ENCODE results near the gene GFI1B. TPM values are rescaled to one million over a fixed set of nuclear protein-coding genes. Genes with fewer than 3 reads are reported as not detected.

The GFI1B gene
- total RNA-seq, 1 experiment from 2014 or later: not detected

DNA sequence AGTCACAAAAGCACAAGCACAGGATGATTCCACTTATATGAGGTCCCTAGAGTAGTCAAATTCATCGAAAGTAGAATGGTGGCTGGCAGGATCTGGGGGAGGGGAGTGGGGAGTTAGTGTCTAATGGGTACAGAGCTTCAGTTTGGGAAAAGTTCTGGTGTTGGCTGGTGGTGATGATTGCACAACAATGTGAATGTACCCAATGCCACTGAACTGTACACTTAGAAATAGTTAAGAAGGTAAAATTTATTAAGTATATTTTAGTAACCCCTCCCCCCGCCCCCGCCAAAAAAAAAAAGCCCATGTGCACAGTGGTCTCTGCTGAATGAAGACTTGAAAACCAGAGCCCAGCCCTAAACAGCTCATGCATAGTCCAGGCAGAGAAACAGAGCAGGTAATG, 27.5 kb downstream of the GFI1B start:
- Histone ChIP-seq H4K20me1 (ENCODE audit: insufficient read depth) (no peaks in the 10 kb centered on the region), H3K4me3 (no peak overlapping the region), H3K36me3 (ENCODE audit: low read depth) (no peaks in the 10 kb centered on the region), H3K9me2 (ENCODE audit: insufficient read depth) (no peaks in the 10 kb centered on the region), H3K4me1 (replicated peaks; ENCODE audit: insufficient read depth) (no peaks in the 10 kb centered on the region), H3K27ac (no peak overlapping the region), H3K4me2 (no peak overlapping the region), H3K27me3 (ENCODE audit: insufficient read depth, low read depth) (peaks cover 87% of the 10 kb centered on the region), H3F3A (ENCODE audit: insufficient read depth, low read depth) (no peaks in the 10 kb centered on the region), H2AFZ (no peak overlapping the region), H3K79me2 (ENCODE audit: low read depth) (no peaks in the 10 kb centered on the region), H3K9me3 (ENCODE audit: insufficient read depth, low read depth) (no peaks in the 10 kb centered on the region)
- TF ChIP-seq, protein P1, sequence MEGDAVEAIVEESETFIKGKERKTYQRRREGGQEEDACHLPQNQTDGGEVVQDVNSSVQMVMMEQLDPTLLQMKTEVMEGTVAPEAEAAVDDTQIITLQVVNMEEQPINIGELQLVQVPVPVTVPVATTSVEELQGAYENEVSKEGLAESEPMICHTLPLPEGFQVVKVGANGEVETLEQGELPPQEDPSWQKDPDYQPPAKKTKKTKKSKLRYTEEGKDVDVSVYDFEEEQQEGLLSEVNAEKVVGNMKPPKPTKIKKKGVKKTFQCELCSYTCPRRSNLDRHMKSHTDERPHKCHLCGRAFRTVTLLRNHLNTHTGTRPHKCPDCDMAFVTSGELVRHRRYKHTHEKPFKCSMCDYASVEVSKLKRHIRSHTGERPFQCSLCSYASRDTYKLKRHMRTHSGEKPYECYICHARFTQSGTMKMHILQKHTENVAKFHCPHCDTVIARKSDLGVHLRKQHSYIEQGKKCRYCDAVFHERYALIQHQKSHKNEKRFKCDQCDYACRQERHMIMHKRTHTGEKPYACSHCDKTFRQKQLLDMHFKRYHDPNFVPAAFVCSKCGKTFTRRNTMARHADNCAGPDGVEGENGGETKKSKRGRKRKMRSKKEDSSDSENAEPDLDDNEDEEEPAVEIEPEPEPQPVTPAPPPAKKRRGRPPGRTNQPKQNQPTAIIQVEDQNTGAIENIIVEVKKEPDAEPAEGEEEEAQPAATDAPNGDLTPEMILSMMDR (conservative IDR thresholded peaks at IDR 0.05): no peak
- TF ChIP-seq EZH2 (IDR thresholded peaks at IDR 0.05; ENCODE audit: low read depth): no peak
- no peak for DNase-seq
- ChIA-PET CTCF (interaction anchor here (1.1 kb wide), 1 partner anchor 16 kb away, joined by 3 read pairs; no protein-coding TSS in a partner anchor), POLR2A (ENCODE audit: unreplicated experiment) (interaction anchor here (0.6 kb wide), 1 partner anchor 20 kb away, joined by 9 read pairs; no protein-coding TSS in a partner anchor)
- no TSS peak for BruUV-seq (replicated peaks)
- intact Hi-C loops (cut with micrococcal nuclease; ENCODE audit: unreplicated experiment): no loop called here

- no TSS peak for BruUV-seq (replicated peaks)
- no peaks in the 10 kb centered on the region for H3F3A ChIP-seq (ENCODE audit: insufficient read depth, low read depth)
- H3K9me3 ChIP-seq (ENCODE audit: insufficient read depth, low read depth): no peaks in the 10 kb centered on the region
- CTCF ChIA-PET: interaction anchor here (0.6 kb wide), 1 partner anchor 15 kb away, joined by 3 read pairs; no protein-coding TSS in a partner anchor
- no peak overlapping the region for H3K27ac ChIP-seq
- no peak for TF ChIP-seq EZH2 (IDR thresholded peaks at IDR 0.05; ENCODE audit: low read depth)
- TF ChIP-seq, protein P1 (conservative IDR thresholded peaks at IDR 0.05): no peak
- H3K79me2 ChIP-seq (ENCODE audit: low read depth): no peaks in the 10 kb centered on the region
- H3K9me2 ChIP-seq (ENCODE audit: insufficient read depth): no peaks in the 10 kb centered on the region
- H3K4me1 ChIP-seq (replicated peaks; ENCODE audit: insufficient read depth): no peaks in the 10 kb centered on the region
- H3K36me3 ChIP-seq (ENCODE audit: low read depth): no peaks in the 10 kb centered on the region
- peaks cover 88% of the 10 kb centered on the region for H3K27me3 ChIP-seq (ENCODE audit: insufficient read depth, low read depth)
- POLR2A ChIA-PET (ENCODE audit: unreplicated experiment): no interaction called here
- H2AFZ ChIP-seq: no peak overlapping the region
- DNase-seq: no peak
- no peaks in the 10 kb centered on the region for H4K20me1 ChIP-seq (ENCODE audit: insufficient read depth)
- H3K4me3 ChIP-seq: no peak overlapping the region
- intact Hi-C loops (cut with micrococcal nuclease; ENCODE audit: unreplicated experiment): no loop called here
- no peak overlapping the region for H3K4me2 ChIP-seq
Observed at GRCh38 chr9:133006731-133007352, 28.3 kb downstream of the GFI1B start.

DNA sequence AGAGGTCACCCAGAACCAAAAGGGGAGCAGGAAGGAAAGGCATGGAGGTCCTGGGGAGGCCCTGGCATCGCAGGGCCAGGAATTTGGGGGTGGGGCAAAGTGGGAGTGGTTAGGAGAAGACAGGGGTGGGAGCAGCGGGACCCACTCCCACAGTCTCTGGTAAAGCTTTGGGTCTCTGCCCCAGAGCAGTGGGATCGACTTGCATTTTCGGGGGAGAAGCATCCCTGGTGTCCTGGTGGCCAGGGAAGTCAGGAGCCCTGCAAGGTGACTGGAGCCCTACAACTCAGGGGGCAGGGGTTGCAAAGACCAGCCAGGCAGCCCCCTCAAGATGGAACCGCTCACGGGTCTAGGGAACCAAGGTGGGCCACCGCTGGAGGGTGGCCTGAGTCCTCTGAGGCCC, 29.9 kb downstream of the GFI1B start:
- no peak overlapping the region for H3K4me2 ChIP-seq
- H3K4me3 ChIP-seq: no peak overlapping the region
- no peaks in the 10 kb centered on the region for H4K20me1 ChIP-seq (ENCODE audit: insufficient read depth)
- no peaks in the 10 kb centered on the region for H3K4me1 ChIP-seq (replicated peaks; ENCODE audit: insufficient read depth)
- H3K27ac ChIP-seq: no peak overlapping the region
- intact Hi-C loops (cut with micrococcal nuclease; ENCODE audit: unreplicated experiment): no loop called here
- TF ChIP-seq, protein P1 (conservative IDR thresholded peaks at IDR 0.05): no peak
- TF ChIP-seq EZH2 (IDR thresholded peaks at IDR 0.05; ENCODE audit: low read depth): no peak
- BruUV-seq (replicated peaks): no TSS peak
- DNase-seq: no peak
- ChIA-PET POLR2A (ENCODE audit: unreplicated experiment) (no interaction called here), CTCF (no interaction called here)
- H3K36me3 ChIP-seq (ENCODE audit: low read depth): no peaks in the 10 kb centered on the region
- H3K27me3 ChIP-seq (ENCODE audit: insufficient read depth, low read depth): peaks cover 86% of the 10 kb centered on the region
- no peaks in the 10 kb centered on the region for H3F3A ChIP-seq (ENCODE audit: insufficient read depth, low read depth)
- H2AFZ ChIP-seq: no peak overlapping the region
- no peaks in the 10 kb centered on the region for H3K9me2 ChIP-seq (ENCODE audit: insufficient read depth)
- H3K79me2 ChIP-seq (ENCODE audit: low read depth): no peaks in the 10 kb centered on the region
- H3K9me3 ChIP-seq (ENCODE audit: insufficient read depth, low read depth): no peaks in the 10 kb centered on the region; the same call in 1 of the 2 replicates

All from PC-9 (cell line).